IPS-NIHi7 (cell line): ENCODE results near the gene GRIN2A.
A peak's percentile ranks its signal among the peaks of the same experiment; 100 is the strongest.

Experiments used
- DNase-seq: peaks from one replicate; pipeline ENCODE4 v3.0.0; 2012; ENCODE audit warnings: mixed read lengths; ENCODE audit errors: extremely low spot score

The GRIN2A gene

GRCh38 chr16:9772526-9773225, 409.6 kb downstream of the GRIN2A start:
- no peak for DNase-seq

GRCh38 chr16:9766891-9767290, 415.3 kb downstream of the GRIN2A start:
- DNase-seq, result no peak

GRCh38 chr16:9763505-9763904, 418.7 kb downstream of the GRIN2A start:
- DNase-seq, result peak; percentile 22

GRCh38 chr16:9761870-9762269, 420.4 kb downstream of the GRIN2A start:
- DNase-seq, result no peak

GRCh38 chr16:9757687-9758086, 424.5 kb downstream of the GRIN2A start:
- DNase-seq, result no peak

- DNase-seq, result no peak
Measured at GRCh38 chr16:9756434-9756833, 425.8 kb downstream of the GRIN2A start.

GRCh38 chr16:9755081-9755480, 427.1 kb downstream of the GRIN2A start:
- DNase-seq, result no peak

- no peak for DNase-seq
Measured at GRCh38 chr16:9741776-9742175, 440.5 kb downstream of the GRIN2A start.

- DNase-seq, result no peak
Measured at GRCh38 chr16:9739301-9739700, 442.9 kb downstream of the GRIN2A start.

- DNase-seq, result no peak
Measured at GRCh38 chr16:9738690-9739089, 443.5 kb downstream of the GRIN2A start.

- DNase-seq, result no peak
Measured at GRCh38 chr16:9736547-9736946, 445.7 kb downstream of the GRIN2A start.

GRCh38 chr16:9723136-9723535, 459.1 kb downstream of the GRIN2A start:
- DNase-seq, result no peak

GRCh38 chr16:9713907-9714306, 468.3 kb downstream of the GRIN2A start:
- DNase-seq, result no peak

- DNase-seq, result no peak
Measured at GRCh38 chr16:9713156-9713555, 469.1 kb downstream of the GRIN2A start.

- no peak for DNase-seq
Measured at GRCh38 chr16:9708972-9709620, 473.1 kb downstream of the GRIN2A start.

- no peak for DNase-seq
Measured at GRCh38 chr16:9706217-9706836, 475.9 kb downstream of the GRIN2A start.

GRCh38 chr16:9703731-9704130, 478.5 kb downstream of the GRIN2A start:
- DNase-seq, result no peak
